ENCODE data around the gene MSANTD2.

MSANTD2 gene

DNA sequence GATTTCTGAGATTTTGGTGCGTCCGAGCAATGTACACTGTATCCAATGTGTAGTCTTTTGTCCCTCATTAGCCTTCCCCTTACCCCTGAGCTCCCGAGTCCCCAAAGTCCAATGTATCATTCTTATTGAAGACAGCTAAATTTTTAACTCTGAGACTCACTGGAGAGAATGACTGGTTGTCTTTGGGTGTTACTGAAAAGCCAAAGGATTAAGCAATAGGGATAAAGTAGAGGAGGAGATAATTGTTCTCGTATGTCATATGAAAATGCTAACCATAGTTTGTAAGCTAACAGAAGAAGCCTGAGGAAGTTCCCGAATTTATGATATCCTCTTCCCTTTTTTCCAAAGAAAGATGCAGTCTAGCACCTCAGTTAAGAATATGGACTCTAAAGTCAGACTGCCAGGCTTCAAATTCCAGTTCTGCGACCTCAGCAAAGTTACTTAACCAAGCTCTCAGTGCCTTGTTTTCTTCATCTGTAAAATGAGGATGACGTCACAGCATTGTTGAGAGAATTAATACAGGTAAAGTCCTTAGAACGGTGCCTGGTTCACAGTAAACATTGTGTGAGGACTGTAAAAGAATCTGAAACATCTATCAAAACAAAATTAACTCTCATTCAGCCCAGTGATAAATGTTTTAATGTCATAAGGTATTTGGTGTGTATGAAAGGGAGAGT, 1.6 kb upstream of the MSANTD2 start:
- TF ChIP-seq SPI1 (IDR thresholded peaks at IDR 0.05; ENCODE audit: borderline replicate concordance, low read depth): no peak
- TF ChIP-seq, protein P1, sequence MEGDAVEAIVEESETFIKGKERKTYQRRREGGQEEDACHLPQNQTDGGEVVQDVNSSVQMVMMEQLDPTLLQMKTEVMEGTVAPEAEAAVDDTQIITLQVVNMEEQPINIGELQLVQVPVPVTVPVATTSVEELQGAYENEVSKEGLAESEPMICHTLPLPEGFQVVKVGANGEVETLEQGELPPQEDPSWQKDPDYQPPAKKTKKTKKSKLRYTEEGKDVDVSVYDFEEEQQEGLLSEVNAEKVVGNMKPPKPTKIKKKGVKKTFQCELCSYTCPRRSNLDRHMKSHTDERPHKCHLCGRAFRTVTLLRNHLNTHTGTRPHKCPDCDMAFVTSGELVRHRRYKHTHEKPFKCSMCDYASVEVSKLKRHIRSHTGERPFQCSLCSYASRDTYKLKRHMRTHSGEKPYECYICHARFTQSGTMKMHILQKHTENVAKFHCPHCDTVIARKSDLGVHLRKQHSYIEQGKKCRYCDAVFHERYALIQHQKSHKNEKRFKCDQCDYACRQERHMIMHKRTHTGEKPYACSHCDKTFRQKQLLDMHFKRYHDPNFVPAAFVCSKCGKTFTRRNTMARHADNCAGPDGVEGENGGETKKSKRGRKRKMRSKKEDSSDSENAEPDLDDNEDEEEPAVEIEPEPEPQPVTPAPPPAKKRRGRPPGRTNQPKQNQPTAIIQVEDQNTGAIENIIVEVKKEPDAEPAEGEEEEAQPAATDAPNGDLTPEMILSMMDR (IDR thresholded peaks at IDR 0.05; ENCODE audit: insufficient read depth, low read length): no peak
- TF ChIP-seq, protein P2, sequence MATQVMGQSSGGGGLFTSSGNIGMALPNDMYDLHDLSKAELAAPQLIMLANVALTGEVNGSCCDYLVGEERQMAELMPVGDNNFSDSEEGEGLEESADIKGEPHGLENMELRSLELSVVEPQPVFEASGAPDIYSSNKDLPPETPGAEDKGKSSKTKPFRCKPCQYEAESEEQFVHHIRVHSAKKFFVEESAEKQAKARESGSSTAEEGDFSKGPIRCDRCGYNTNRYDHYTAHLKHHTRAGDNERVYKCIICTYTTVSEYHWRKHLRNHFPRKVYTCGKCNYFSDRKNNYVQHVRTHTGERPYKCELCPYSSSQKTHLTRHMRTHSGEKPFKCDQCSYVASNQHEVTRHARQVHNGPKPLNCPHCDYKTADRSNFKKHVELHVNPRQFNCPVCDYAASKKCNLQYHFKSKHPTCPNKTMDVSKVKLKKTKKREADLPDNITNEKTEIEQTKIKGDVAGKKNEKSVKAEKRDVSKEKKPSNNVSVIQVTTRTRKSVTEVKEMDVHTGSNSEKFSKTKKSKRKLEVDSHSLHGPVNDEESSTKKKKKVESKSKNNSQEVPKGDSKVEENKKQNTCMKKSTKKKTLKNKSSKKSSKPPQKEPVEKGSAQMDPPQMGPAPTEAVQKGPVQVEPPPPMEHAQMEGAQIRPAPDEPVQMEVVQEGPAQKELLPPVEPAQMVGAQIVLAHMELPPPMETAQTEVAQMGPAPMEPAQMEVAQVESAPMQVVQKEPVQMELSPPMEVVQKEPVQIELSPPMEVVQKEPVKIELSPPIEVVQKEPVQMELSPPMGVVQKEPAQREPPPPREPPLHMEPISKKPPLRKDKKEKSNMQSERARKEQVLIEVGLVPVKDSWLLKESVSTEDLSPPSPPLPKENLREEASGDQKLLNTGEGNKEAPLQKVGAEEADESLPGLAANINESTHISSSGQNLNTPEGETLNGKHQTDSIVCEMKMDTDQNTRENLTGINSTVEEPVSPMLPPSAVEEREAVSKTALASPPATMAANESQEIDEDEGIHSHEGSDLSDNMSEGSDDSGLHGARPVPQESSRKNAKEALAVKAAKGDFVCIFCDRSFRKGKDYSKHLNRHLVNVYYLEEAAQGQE (IDR thresholded peaks at IDR 0.05; ENCODE audit: insufficient replicate concordance, low read depth): no peak
- TF ChIP-seq GABPA (IDR thresholded peaks at IDR 0.05; ENCODE audit: low read depth): no peak
- no peak for TF ChIP-seq POLR2AphosphoS5 (IDR thresholded peaks at IDR 0.05; ENCODE audit: low read depth)
- no peak overlapping the region for H3K27ac ChIP-seq (replicated peaks)

DNA sequence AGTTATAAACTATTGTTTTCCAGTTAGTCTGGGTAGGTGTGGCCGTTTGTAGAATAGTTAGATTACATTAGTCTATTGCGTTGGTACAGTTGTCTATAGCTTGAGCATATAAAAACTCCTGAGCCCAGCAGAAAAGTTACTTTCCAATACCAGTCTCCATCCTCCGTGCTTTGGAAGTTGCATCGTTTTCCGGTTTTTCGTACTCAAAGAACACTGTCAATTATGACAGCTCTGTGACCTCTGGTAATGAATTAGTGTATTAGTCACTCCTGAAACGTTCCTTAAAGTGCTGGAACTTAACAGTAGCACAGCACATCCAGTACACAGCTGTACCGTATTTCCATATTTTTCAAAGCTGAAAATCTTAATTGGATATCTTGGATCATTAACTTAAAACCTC, 808 bp upstream of the MSANTD2 start:
- TF ChIP-seq POLR2AphosphoS5 (IDR thresholded peaks at IDR 0.05; ENCODE audit: low read depth) (no peak), GABPA (IDR thresholded peaks at IDR 0.05; ENCODE audit: low read depth) (no peak), SPI1 (IDR thresholded peaks at IDR 0.05; ENCODE audit: borderline replicate concordance, low read depth) (no peak)
- TF ChIP-seq, protein P2 (IDR thresholded peaks at IDR 0.05; ENCODE audit: insufficient replicate concordance, low read depth): no peak
- TF ChIP-seq, protein P1 (IDR thresholded peaks at IDR 0.05; ENCODE audit: insufficient read depth, low read length): no peak
- DNase-seq (ENCODE audit: low read depth in 1 of 2, low spot score in 1 of 2): no peak
- no peak overlapping the region for H3K27ac ChIP-seq (replicated peaks)
- H3K27me3 ChIP-seq (ENCODE audit: insufficient read depth, poor library complexity, severe bottlenecking): peaks cover 3% of the 10 kb centered on the region
- peak overlapping the region; percentile 96 for H3K4me3 ChIP-seq (replicated peaks; ENCODE audit: insufficient read depth, low read length)

More for the DNA sequence above, 1.6 kb upstream of the MSANTD2 start:
- no peak overlapping the region for H3K4me3 ChIP-seq (replicated peaks; ENCODE audit: insufficient read depth, low read length)
- H3K27me3 ChIP-seq (ENCODE audit: insufficient read depth, poor library complexity, severe bottlenecking): peaks cover 3% of the 10 kb centered on the region
- no peak for DNase-seq (ENCODE audit: low read depth in 1 of 2, low spot score in 1 of 2)

DNA sequence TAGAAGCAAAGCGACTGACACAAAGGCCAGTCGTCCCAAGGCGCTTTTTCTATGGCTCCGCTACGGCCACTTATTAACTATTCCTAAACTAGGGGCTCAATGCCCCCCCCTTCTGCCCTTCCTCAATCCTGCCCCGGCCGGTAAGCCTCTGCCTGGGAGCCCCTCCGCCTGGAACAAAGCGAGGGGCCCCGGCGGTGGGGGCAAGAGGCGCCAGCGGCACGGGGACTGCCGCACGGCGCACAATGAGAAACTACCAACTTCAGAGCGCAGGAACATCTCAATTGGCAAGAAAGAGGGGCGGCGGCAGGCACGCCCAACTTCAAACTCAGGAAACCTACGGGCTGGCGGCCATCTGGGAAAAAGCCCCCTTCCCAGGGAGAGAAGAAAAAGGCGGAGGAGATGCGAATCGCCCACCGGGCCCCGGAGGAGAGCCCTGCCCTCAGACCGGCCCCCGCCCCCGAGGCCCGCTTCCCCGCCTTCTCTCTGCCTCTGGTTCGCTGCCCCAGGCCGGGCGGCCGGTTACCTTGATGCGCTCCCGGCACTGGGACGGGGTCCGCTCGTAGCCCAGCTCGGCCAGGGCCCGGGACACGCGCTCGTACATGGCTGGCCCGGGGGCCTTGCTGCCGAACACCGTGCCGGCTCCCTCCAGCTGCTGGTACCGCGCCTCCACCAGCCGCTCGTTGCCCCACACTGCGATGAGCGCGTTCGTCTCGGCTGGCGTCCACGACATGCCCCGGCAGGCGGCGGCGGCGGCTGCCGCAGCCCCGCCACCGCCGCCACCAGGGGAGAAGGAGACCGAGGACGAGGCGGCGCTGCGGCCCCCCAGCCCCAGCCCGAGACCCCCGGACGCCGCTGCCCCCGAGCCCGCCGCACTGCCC, 619 bp downstream of the MSANTD2 start:
- peaks cover 3% of the 10 kb centered on the region for H3K27me3 ChIP-seq (ENCODE audit: insufficient read depth, poor library complexity, severe bottlenecking)
- H3K27ac ChIP-seq (replicated peaks): peak overlapping the region; percentile 42
- H3K4me3 ChIP-seq (replicated peaks; ENCODE audit: insufficient read depth, low read length): peak overlapping the region; percentile 96
- TF ChIP-seq, protein P2 (IDR thresholded peaks at IDR 0.05; ENCODE audit: insufficient replicate concordance, low read depth): no peak
- no peak for TF ChIP-seq GABPA (IDR thresholded peaks at IDR 0.05; ENCODE audit: low read depth)
- TF ChIP-seq, protein P1 (IDR thresholded peaks at IDR 0.05; ENCODE audit: insufficient read depth, low read length): no peak
- no peak for TF ChIP-seq SPI1 (IDR thresholded peaks at IDR 0.05; ENCODE audit: borderline replicate concordance, low read depth)
- no peak for TF ChIP-seq POLR2AphosphoS5 (IDR thresholded peaks at IDR 0.05; ENCODE audit: low read depth)
- peak; percentile 14 to 30 for DNase-seq (ENCODE audit: low read depth in 1 of 2, low spot score in 1 of 2)
